ENCODE data around the gene OR5AP2.
"Not testable (repeated sequence)": the region's sequence is repeated elsewhere in the genome, so short reads cannot be mapped to it uniquely, and the experiment has no call there.

The OR5AP2 gene

DNA sequence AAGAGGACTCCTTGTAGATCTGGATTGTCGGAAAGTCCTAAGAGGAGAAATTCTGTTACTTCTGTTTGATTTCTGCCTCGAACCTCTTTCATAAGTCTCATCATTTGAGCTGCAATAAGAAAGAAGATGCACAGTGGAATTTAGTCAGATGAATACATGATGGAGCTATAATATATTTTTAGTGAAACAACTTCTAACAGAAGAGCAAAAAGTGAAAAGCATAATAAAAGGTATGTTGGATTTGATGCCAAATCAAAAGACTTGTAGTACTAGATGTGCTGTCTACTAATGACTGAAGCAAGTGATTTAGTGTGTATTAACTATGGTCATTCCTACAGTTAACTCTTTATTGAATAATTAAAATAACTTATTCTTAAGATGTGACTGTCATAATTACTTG lies at the start of gene OR5AP2:
TSS of gene OR5AP2 (minus strand) at position 101 of the 400 bp plus-strand sequence. CDS start at position 101, 0 bp downstream.
- DNase-seq (no peak), ATAC-seq (no peak)
- Mint-ChIP-seq H3K4me3 (no peak within 1 kb of the TSS), H3K27me3 (no peaks in the 10 kb centered on the region), H3K36me3 (ENCODE audit: low read depth) (no peaks in the 10 kb centered on the region), H3K27ac (no peak within 1 kb of the TSS), H3K4me1 (no peaks in the 10 kb centered on the region), H3K9me3 (peaks cover 9% of the 10 kb centered on the region)

GRCh38 chr11:56691179-56691578 lies 48.9 kb upstream of the OR5AP2 start:
- H3K9me3 Mint-ChIP-seq; H3K4me1 Mint-ChIP-seq; ATAC-seq; H3K27ac Mint-ChIP-seq; H3K27me3 Mint-ChIP-seq; H3K4me3 Mint-ChIP-seq; DNase-seq; H3K36me3 Mint-ChIP-seq (ENCODE audit: low read depth): not testable (repeated sequence)

DNA sequence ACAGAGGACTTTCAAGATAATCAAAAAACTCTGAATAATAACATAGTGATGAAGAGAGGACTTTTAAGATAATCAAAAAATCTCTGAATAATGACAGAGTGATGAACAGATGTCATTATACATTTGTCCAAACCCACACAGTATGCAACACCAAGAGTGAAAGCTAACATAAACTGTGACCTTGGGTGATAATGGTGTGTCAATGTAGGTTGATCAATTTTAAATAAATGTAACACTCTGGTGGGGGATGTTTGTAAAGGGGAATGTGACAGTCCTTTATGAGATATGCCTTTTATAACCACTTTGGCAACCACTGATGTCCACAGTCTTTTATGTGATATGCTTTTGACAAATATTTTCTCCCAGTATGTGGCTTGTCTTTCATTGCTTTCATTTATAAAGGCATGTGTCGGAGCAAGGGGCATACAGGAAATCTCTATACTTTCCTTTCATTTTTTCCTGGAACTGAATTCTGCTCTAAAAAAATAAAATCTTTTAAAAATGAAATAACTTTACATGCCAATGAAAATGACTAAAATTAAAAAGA lies 46.4 kb upstream of the OR5AP2 start:
- Mint-ChIP-seq H3K27me3 (no peaks in the 10 kb centered on the region), H3K4me3 (no peak overlapping the region), H3K27ac (no peak overlapping the region), H3K4me1 (no peaks in the 10 kb centered on the region), H3K36me3 (ENCODE audit: low read depth) (no peaks in the 10 kb centered on the region), H3K9me3 (peaks cover 3% of the 10 kb centered on the region)
- DNase-seq = no peak
- no peak for ATAC-seq

DNA sequence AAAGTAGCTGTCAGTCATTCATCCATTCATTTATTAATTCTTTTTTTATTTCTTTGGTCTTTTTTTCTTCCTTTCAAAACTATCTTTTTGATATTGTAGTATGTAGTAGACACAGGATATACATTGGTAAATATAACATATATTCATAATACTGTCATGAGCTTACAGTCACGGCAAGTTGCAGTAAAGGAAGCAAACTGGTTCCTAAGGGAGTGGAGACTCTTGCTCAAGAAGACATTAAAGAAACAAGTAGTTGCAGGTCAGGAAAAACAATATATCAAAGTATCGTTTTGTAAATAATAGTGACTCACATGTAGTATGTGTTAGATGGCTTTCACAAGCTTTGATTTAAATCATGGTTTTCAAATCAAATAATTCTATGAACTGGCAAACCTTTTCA lies 28.7 kb upstream of the OR5AP2 start:
- Mint-ChIP-seq H3K4me1 (no peaks in the 10 kb centered on the region), H3K27ac (no peak overlapping the region), H3K27me3 (no peaks in the 10 kb centered on the region), H3K4me3 (no peak overlapping the region), H3K36me3 (ENCODE audit: low read depth) (no peaks in the 10 kb centered on the region), H3K9me3 (peaks cover 4% of the 10 kb centered on the region)
- DNase-seq = no peak
- no peak for ATAC-seq

DNA sequence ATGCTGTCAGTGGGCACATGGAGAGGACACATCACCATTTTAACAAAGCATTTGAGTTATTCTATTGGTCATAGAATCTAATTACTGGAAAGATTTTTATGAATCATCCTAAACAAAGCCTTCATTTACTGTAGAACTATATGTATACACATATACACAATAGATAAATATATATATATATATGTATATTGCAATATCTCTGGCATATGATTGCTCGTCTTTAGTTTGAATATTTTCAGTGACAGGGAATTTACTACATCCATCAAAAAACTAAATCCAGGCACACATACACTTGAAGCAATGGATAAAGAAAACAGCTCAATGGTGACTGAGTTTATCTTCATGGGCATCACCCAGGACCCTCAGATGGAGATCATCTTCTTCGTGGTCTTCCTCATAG lies 21.1 kb upstream of the OR5AP2 start, which contains the start of gene OR5AR1:
TSS of gene OR5AR1 (plus strand) at position 301 of the 400 bp plus-strand sequence. CDS start at position 301, 0 bp downstream.
- H3K36me3 Mint-ChIP-seq (ENCODE audit: low read depth) = no peaks in the 10 kb centered on the region
- no peaks in the 10 kb centered on the region for H3K27me3 Mint-ChIP-seq
- H3K4me3 Mint-ChIP-seq = no peak within 1 kb of the TSS
- H3K27ac Mint-ChIP-seq = no peak within 1 kb of the TSS
- H3K9me3 Mint-ChIP-seq = no peaks in the 10 kb centered on the region
- ATAC-seq = no peak
- no peaks in the 10 kb centered on the region for H3K4me1 Mint-ChIP-seq
- no peak for DNase-seq

- Mint-ChIP-seq H3K4me1 (no peaks in the 10 kb centered on the region), H3K36me3 (ENCODE audit: low read depth) (no peaks in the 10 kb centered on the region), H3K27ac (no peak overlapping the region), H3K27me3 (no peaks in the 10 kb centered on the region), H3K4me3 (no peak overlapping the region), H3K9me3 (peaks cover 3% of the 10 kb centered on the region)
- no peak for ATAC-seq
- no peak for DNase-seq
Measured at GRCh38 chr11:56659755-56660154, 17.5 kb upstream of the OR5AP2 start.

GRCh38 chr11:56637500-56637899 lies 4.7 kb downstream of the OR5AP2 start:
- no peaks in the 10 kb centered on the region for H3K36me3 Mint-ChIP-seq (ENCODE audit: low read depth)
- no peak for DNase-seq
- no peak overlapping the region for H3K4me3 Mint-ChIP-seq
- H3K4me1 Mint-ChIP-seq = no peaks in the 10 kb centered on the region
- H3K27ac Mint-ChIP-seq = no peak overlapping the region
- H3K27me3 Mint-ChIP-seq = no peaks in the 10 kb centered on the region
- H3K9me3 Mint-ChIP-seq = peaks cover 10% of the 10 kb centered on the region
- no peak for ATAC-seq

DNA sequence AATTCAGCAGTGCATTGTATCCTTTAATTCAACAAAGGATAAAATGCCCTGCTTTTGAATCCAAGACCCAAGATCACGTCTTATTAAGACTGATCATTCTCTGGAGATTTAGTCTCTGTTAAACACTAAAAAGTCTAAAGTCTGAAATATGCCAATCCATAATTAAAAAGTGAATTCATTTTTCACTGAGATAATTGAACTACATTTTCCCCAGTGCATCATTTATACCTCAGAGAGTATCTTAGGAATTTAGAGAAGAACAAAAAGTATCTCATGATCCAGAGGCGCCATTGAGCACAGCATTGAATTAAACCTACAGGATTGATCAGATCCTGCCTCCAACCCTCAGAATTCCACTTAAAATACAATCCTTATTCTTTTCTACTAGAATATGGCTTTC lies 5.4 kb downstream of the OR5AP2 start:
- no peaks in the 10 kb centered on the region for H3K36me3 Mint-ChIP-seq (ENCODE audit: low read depth)
- H3K27ac Mint-ChIP-seq = no peak overlapping the region
- H3K27me3 Mint-ChIP-seq = no peaks in the 10 kb centered on the region
- no peak for DNase-seq
- ATAC-seq = no peak
- H3K4me3 Mint-ChIP-seq = no peak overlapping the region
- no peaks in the 10 kb centered on the region for H3K4me1 Mint-ChIP-seq
- H3K9me3 Mint-ChIP-seq = peaks cover 11% of the 10 kb centered on the region

DNA sequence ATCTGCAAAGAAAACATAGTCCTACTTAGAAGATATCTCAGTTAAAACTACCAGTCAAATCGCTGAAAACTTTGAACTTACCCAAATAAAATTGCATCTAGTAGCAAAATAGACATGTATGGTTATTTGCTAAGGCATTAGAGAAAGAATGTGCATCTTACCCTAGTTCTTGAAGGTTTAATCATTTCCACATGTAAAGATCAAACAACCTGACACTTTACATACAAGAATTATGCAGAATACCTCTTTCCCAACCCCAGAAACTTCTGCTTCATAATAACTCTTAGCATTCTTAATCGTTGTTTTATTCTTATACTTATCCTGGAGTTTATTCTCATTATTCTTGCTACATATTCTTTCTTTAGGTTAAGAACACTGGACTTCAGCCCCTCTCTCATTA lies 9.9 kb downstream of the OR5AP2 start:
- no peak for ATAC-seq
- H3K4me3 Mint-ChIP-seq = no peak overlapping the region
- no peak for DNase-seq
- no peaks in the 10 kb centered on the region for H3K27me3 Mint-ChIP-seq
- no peaks in the 10 kb centered on the region for H3K4me1 Mint-ChIP-seq
- H3K27ac Mint-ChIP-seq = no peak overlapping the region
- H3K36me3 Mint-ChIP-seq (ENCODE audit: low read depth) = no peaks in the 10 kb centered on the region
- peaks cover 9% of the 10 kb centered on the region for H3K9me3 Mint-ChIP-seq

GRCh38 chr11:56625946-56626345 lies 16.3 kb downstream of the OR5AP2 start:
- Mint-ChIP-seq H3K27me3 (no peaks in the 10 kb centered on the region), H3K9me3 (peaks cover 6% of the 10 kb centered on the region), H3K27ac (no peak overlapping the region), H3K4me3 (no peak overlapping the region), H3K36me3 (ENCODE audit: low read depth) (no peaks in the 10 kb centered on the region), H3K4me1 (peaks cover 1% of the 10 kb centered on the region)
- ATAC-seq (no peak), DNase-seq (no peak)

DNA sequence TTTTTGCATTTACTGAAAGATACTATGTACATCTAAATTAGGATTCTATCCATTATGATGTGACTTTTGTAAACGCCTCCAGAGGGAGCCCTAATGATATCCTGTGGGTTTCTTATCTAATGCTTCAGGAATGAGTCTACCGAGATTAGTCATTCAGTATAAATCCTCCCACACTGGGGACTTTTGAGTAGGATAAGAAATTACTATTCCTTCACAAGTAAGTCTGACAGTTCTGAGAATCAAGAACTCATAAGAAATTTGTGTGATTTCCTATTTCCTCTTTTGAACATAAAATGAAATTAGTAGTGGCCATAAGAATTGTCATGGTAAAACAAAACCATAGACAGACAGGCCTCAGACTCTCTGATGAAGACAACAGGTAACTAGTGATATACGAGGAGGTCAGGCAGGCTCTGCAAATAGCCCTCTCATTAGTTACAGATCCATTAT lies 17.6 kb downstream of the OR5AP2 start:
- peaks cover 9% of the 10 kb centered on the region for H3K9me3 Mint-ChIP-seq
- H3K4me3 Mint-ChIP-seq = no peak overlapping the region
- H3K4me1 Mint-ChIP-seq = peaks cover 1% of the 10 kb centered on the region
- H3K27ac Mint-ChIP-seq = no peak overlapping the region
- no peak for ATAC-seq
- H3K27me3 Mint-ChIP-seq = no peaks in the 10 kb centered on the region
- no peak for DNase-seq
- H3K36me3 Mint-ChIP-seq (ENCODE audit: low read depth) = no peaks in the 10 kb centered on the region

- ATAC-seq = no peak
- Mint-ChIP-seq H3K27me3 (no peaks in the 10 kb centered on the region), H3K9me3 (no peaks in the 10 kb centered on the region)
Measured at GRCh38 chr11:56611174-56611573, 31.1 kb downstream of the OR5AP2 start.

GRCh38 chr11:56592088-56592717 lies 50.0 kb downstream of the OR5AP2 start:
- H3K4me3 Mint-ChIP-seq; H3K4me1 Mint-ChIP-seq; DNase-seq; H3K9me3 Mint-ChIP-seq; ATAC-seq; H3K27ac Mint-ChIP-seq; H3K27me3 Mint-ChIP-seq; H3K36me3 Mint-ChIP-seq (ENCODE audit: low read depth): not testable (repeated sequence)

More at GRCh38 chr11:56611174-56611573, 31.1 kb downstream of the OR5AP2 start:
- no peak for DNase-seq
- no peaks in the 10 kb centered on the region for H3K4me1 Mint-ChIP-seq
- H3K27ac Mint-ChIP-seq = no peak overlapping the region
- H3K36me3 Mint-ChIP-seq (ENCODE audit: low read depth) = no peaks in the 10 kb centered on the region
- H3K4me3 Mint-ChIP-seq = no peak overlapping the region

Data from activated naive CD8-positive, alpha-beta T cell treated with anti-CD3 and anti-CD28 coated beads, Interleukin-2, amount 50 U/mL, for 24 hours (primary cell).